OCI-LY3 (cell line): ENCODE data around the gene KCNH2.

Source experiments
- H2AFZ ChIP-seq: fragments of 200-600, 300-600 bp; shearing (Covaris generic); 2 replicates; pipeline ENCODE4 v1.6.0; 2014; ENCODE audit warnings: antibody characterized with exemption, low read depth, low read length
- H3K27ac ChIP-seq: fragments of 200-600, 300-600 bp; sonication (generic); 2 replicates; pipeline ENCODE4 v1.5.1; 2014; ENCODE audit warnings: mild to moderate bottlenecking, low read length, moderate library complexity, mixed read lengths
- H3K27me3 ChIP-seq: fragments of 200-600, 300-600 bp; sonication (generic); 2 replicates; pipeline ENCODE4 v1.6.1; 2014; ENCODE audit warnings: low read depth, low read length, mixed read lengths
- H3K36me3 ChIP-seq: fragments of 200-600, 300-600 bp; sonication (generic); replicated peaks from 2 replicates; pipeline ENCODE3; 2014; ENCODE audit warnings: low read depth, low read length, mixed read lengths
- H3K4me1 ChIP-seq: fragments of 300-600, 200-600 bp; sonication (generic); 2 replicates; pipeline ENCODE4 v1.6.1; 2014; ENCODE audit warnings: low read length, mixed read lengths
- H3K4me2 ChIP-seq: fragments of 200-600, 300-600 bp; sonication (generic); 2 replicates; pipeline ENCODE4 v1.6.1; 2014; ENCODE audit warnings: low read length, mixed read lengths
- H3K4me3 ChIP-seq: fragments of 300-600, 200-600 bp; sonication (generic); 2 replicates; pipeline ENCODE4 v1.5.1; 2014; ENCODE audit warnings: antibody characterized with exemption, mild to moderate bottlenecking, low read length, moderate library complexity
- H3K79me2 ChIP-seq: fragments of 300-600, 200-600 bp; shearing (Covaris generic); 2 replicates; pipeline ENCODE4 v1.6.1; 2014; ENCODE audit warnings: mild to moderate bottlenecking, low read length, mixed read lengths
- H3K9ac ChIP-seq: fragments of 300-600, 200-600 bp; shearing (Covaris generic); 2 replicates; pipeline ENCODE4 v1.6.0; 2014; ENCODE audit warnings: mild to moderate bottlenecking, low read length, moderate library complexity
- H3K9me3 ChIP-seq: fragments of 200-600, 300-600 bp; shearing (Covaris generic); 2 replicates; pipeline ENCODE4 v1.6.1; 2014; ENCODE audit warnings: low read length, mixed read lengths; ENCODE audit not compliant: insufficient read depth
- H4K20me1 ChIP-seq: fragments of 200-600, 300-600 bp; sonication (generic); 2 replicates; pipeline ENCODE4 v1.6.1; 2016; ENCODE audit warnings: low read length, mixed read lengths; ENCODE audit not compliant: insufficient read depth
- EZH2phosphoT487 ChIP-seq: fragments of 200-600 bp; shearing (Covaris generic); IDR thresholded peaks from 2 replicates; pipeline ENCODE4 v1.6.1; 2018; ENCODE audit warnings: antibody characterized with exemption, mixed run types, low read depth
- TF ChIP-seq, protein P1 (sequence below): fragments of 200-600, 300-600 bp; sonication (generic); IDR thresholded peaks from 2 replicates; pipeline ENCODE4 v1.5.1; 2014; ENCODE audit warnings: antibody characterized with exemption, low read length, low read depth

The KCNH2 gene

DNA sequence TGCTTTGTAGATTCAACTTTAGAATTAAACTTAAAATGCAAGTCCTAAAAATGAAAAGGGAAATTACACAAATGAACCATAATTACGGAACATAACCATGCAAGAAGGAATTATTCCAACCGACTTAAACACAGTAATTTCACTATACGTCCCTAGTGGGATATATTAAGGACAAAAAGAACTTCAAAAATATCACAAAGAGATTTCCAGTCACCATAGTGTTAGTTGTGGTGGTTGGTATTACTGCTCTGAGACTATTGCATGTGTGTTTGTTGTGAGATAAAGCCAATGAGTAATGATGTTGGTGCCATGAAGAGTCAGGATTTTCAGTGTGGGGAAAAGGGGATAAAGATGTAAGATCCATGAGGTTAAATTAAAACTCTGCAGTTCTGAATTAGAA lies 49.6 kb downstream of the KCNH2 start:
- Histone ChIP-seq H3K9me3 (no peaks in the 10 kb centered on the region), H2AFZ (no peak overlapping the region), H3K36me3 (no peaks in the 10 kb centered on the region), H3K4me1 (no peaks in the 10 kb centered on the region), H4K20me1 (no peaks in the 10 kb centered on the region), H3K79me2 (no peaks in the 10 kb centered on the region), H3K4me3 (no peak overlapping the region), H3K9ac (no peak overlapping the region), H3K27ac (no peak overlapping the region), H3K4me2 (no peak overlapping the region), H3K27me3 (peaks cover 47% of the 10 kb centered on the region)
- no peak for TF ChIP-seq EZH2phosphoT487
- TF ChIP-seq, protein P1, sequence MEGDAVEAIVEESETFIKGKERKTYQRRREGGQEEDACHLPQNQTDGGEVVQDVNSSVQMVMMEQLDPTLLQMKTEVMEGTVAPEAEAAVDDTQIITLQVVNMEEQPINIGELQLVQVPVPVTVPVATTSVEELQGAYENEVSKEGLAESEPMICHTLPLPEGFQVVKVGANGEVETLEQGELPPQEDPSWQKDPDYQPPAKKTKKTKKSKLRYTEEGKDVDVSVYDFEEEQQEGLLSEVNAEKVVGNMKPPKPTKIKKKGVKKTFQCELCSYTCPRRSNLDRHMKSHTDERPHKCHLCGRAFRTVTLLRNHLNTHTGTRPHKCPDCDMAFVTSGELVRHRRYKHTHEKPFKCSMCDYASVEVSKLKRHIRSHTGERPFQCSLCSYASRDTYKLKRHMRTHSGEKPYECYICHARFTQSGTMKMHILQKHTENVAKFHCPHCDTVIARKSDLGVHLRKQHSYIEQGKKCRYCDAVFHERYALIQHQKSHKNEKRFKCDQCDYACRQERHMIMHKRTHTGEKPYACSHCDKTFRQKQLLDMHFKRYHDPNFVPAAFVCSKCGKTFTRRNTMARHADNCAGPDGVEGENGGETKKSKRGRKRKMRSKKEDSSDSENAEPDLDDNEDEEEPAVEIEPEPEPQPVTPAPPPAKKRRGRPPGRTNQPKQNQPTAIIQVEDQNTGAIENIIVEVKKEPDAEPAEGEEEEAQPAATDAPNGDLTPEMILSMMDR = no peak

DNA sequence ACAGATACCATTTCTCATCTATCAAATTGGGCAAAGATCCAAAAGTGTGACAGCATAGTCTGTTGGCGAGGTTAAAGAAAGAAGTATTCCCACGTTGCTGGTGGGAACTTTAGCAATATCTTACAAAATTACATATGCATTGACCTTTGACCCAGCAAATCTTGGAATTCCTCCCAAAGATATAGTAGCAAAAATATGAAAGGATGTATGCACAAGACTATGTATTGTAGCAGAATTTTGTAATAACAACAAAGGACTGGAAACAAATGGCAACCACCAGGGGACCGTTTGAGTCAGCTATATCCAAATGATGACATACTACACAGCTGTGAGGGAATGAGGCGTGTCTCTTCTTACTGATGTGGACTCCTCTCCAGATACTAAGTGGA lies 50.2 kb downstream of the KCNH2 start:
- no peak overlapping the region for H3K4me3 ChIP-seq
- no peak overlapping the region for H3K9ac ChIP-seq
- H4K20me1 ChIP-seq = no peaks in the 10 kb centered on the region
- H3K9me3 ChIP-seq = no peaks in the 10 kb centered on the region
- no peak overlapping the region for H2AFZ ChIP-seq
- H3K79me2 ChIP-seq = no peaks in the 10 kb centered on the region
- TF ChIP-seq, protein P1 = no peak
- no peak for TF ChIP-seq EZH2phosphoT487
- no peak overlapping the region for H3K4me2 ChIP-seq
- no peaks in the 10 kb centered on the region for H3K4me1 ChIP-seq
- no peaks in the 10 kb centered on the region for H3K36me3 ChIP-seq
- H3K27me3 ChIP-seq = peaks cover 47% of the 10 kb centered on the region
- no peak overlapping the region for H3K27ac ChIP-seq

DNA sequence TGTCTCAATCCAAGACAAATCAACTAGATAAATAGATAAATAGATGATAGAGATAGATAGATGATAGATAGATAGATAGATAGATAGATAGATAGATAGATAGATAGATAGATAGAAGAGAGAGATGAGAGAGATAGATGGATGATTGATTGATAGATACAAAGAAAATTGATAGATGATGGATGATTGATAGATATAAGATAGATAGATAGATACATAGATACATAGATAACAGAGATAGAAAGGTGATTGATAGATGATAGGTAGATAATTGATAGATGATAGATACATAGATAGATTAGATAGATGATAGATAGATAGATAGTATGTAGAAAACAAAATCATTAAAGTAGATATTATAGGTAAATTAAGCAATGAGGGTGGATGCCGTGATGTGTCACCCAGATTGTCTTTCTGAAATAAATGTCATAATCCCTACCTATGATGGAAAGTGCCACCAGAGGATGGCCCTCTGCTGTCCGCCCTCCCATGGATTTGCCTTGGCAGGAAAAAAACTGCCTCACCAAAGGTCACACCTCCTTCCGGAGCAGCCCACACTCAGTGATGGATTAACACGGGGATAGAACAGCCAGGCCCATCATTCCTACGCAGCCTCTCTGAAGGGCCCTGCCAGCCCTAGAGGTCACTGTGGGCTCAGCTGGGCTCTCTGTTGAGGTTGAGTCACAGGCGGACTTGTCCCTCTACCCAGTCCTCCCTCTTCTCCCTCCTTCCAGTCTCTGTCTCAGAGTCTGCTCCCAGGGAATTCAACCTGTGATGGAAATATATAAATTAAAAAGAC lies 50.8 kb downstream of the KCNH2 start:
- Histone ChIP-seq H3K4me1 (no peaks in the 10 kb centered on the region), H3K27me3 (peaks cover 47% of the 10 kb centered on the region), H3K36me3 (no peaks in the 10 kb centered on the region), H3K9ac (no peak overlapping the region), H3K27ac (no peak overlapping the region), H3K4me3 (no peak overlapping the region), H3K4me2 (no peak overlapping the region), H4K20me1 (no peaks in the 10 kb centered on the region), H3K9me3 (no peaks in the 10 kb centered on the region), H2AFZ (no peak overlapping the region), H3K79me2 (no peaks in the 10 kb centered on the region)
- TF ChIP-seq, protein P1 = no peak
- no peak for TF ChIP-seq EZH2phosphoT487

DNA sequence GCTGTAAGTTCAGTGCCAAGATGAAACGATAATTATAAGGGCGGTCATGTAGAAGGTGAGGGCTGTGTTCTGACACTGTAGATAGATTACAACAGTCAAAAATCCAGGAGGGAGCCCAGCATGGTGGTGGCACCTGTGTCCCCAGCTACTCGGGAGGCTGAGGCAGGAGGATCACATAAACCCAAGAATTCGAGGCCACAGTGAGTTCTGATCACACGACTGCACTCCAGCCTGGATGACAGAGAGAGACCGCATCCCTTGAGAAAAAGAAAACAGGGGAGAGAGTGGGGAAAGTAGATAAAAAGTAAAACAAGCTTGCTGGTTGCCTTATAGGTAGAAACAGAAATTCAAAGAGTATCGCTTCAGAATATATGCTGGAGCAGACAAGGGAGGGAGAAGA lies 52.1 kb downstream of the KCNH2 start:
- Histone ChIP-seq H3K9me3 (no peaks in the 10 kb centered on the region), H3K9ac (no peak overlapping the region), H3K79me2 (no peaks in the 10 kb centered on the region), H3K27me3 (peaks cover 38% of the 10 kb centered on the region), H3K27ac (no peak overlapping the region), H3K4me3 (no peak overlapping the region), H3K36me3 (no peaks in the 10 kb centered on the region), H2AFZ (no peak overlapping the region), H3K4me2 (no peak overlapping the region), H4K20me1 (no peaks in the 10 kb centered on the region), H3K4me1 (no peaks in the 10 kb centered on the region)
- TF ChIP-seq EZH2phosphoT487 = no peak
- TF ChIP-seq, protein P1 = no peak
